ENCODE measurements around the gene GBP4. TPM values are rescaled to one million over a fixed set of nuclear protein-coding genes. Genes with fewer than 3 reads are reported as not detected.

The GBP4 gene
- polyA plus RNA-seq, 3 donors, result 10.3 to 17.4 (median 13.0) TPM

DNA sequence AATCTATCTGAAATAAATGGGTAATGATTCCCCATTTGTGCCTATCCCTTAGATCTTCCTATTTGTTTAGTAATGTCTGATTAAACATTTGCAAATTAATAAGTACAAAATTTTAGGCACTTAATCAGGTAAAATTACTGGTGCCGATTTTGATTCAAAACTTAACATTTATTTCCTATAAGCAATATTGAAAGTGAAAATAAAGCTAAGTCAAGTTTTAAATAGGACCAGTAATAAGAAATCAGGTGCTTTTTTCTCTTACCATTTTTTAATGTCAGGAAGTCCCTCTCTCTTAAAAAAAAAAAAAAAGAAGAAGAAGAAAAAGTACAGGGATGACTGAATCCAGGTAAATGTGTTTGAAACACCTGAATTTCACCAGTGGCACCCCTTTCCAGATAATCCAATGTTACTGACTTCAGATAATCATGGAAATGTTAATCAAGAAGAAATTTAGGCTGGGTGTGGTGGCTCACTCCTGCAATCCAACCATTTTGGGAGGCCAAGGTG, 836 bp upstream of the GBP4 start:
- peaks cover 0 to 12% of the 10 kb centered on the region in 2 donors for H3K27me3 ChIP-seq (ENCODE audit: control insufficient read depth in 2 of 2, insufficient read depth in 2 of 2, low read length in 2 of 2)
- TF ChIP-seq, protein P1, sequence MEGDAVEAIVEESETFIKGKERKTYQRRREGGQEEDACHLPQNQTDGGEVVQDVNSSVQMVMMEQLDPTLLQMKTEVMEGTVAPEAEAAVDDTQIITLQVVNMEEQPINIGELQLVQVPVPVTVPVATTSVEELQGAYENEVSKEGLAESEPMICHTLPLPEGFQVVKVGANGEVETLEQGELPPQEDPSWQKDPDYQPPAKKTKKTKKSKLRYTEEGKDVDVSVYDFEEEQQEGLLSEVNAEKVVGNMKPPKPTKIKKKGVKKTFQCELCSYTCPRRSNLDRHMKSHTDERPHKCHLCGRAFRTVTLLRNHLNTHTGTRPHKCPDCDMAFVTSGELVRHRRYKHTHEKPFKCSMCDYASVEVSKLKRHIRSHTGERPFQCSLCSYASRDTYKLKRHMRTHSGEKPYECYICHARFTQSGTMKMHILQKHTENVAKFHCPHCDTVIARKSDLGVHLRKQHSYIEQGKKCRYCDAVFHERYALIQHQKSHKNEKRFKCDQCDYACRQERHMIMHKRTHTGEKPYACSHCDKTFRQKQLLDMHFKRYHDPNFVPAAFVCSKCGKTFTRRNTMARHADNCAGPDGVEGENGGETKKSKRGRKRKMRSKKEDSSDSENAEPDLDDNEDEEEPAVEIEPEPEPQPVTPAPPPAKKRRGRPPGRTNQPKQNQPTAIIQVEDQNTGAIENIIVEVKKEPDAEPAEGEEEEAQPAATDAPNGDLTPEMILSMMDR (IDR thresholded peaks at IDR 0.05), result no peak
- peak overlapping the region in 1 of 2 donors; percentile 83 for H3K27ac ChIP-seq (ENCODE audit: low read depth in 1 of 2, low read length in 2 of 2)
- H3K36me3 Mint-ChIP-seq, result peaks cover 9 to 26% of the 10 kb centered on the region in 2 donors
- DNase-seq, result peak in 1 of 3 donors; percentile 1
- H3K4me3 Mint-ChIP-seq, result peak overlapping the region; percentile 94 to 100
- intact Hi-C loops (cut with micrococcal nuclease), result loop anchor here in 1 of 2 donors (5.0 kb wide), 1 partner anchor 153 kb away; no protein-coding TSS in a partner anchor
- peaks cover 0 to 9% (median 7%) of the 10 kb centered on the region in 7 donors for H3K9me3 Mint-ChIP-seq
- peaks cover 14 to 30% of the 10 kb centered on the region in 2 donors for H3K4me1 ChIP-seq (ENCODE audit: control insufficient read depth in 1 of 2, insufficient read depth in 2 of 2, low read length in 2 of 2)
- H3K9me3 ChIP-seq (replicated peaks in 1 of 2; ENCODE audit: control insufficient read depth in 1 of 2, insufficient read depth in 1 of 2, low read length in 2 of 2), result peaks cover 0 to 5% of the 10 kb centered on the region in 2 donors
- WGBS (ENCODE audit: insufficient coverage), result no CpG with 5 or more reads among the region's 1 CpG
- H4K20me1 ChIP-seq (ENCODE audit: insufficient read depth, low read length), result no peaks in the 10 kb centered on the region
- peak overlapping the region; percentile 80 for H2AFZ ChIP-seq (ENCODE audit: insufficient read depth, low read depth, low read length, poor library complexity, severe bottlenecking)
- no peak overlapping the region for H3K9ac ChIP-seq (ENCODE audit: insufficient read depth, low read length, poor library complexity, severe bottlenecking)
- peak overlapping the region; percentile 83 to 98 (median 84) for H3K4me3 ChIP-seq (replicated peaks in 1 of 3; ENCODE audit: low read depth in 2 of 3, low read length in 3 of 3)
- H3K4me2 ChIP-seq (replicated peaks; ENCODE audit: extremely low read depth, low read length, poor library complexity, severe bottlenecking), result peak overlapping the region; percentile 72
- peak overlapping the region in 4 of 7 donors; percentile 17 to 93 (median 90) for H3K27ac Mint-ChIP-seq
- H3K27me3 Mint-ChIP-seq (ENCODE audit: low read depth in 3 of 3), result peaks cover 8 to 20% (median 11%) of the 10 kb centered on the region in 3 donors
- no peaks in the 10 kb centered on the region for H3K79me2 ChIP-seq (ENCODE audit: insufficient read depth, low read length)
- H3K36me3 ChIP-seq (replicated peaks in 1 of 2; ENCODE audit: control insufficient read depth in 1 of 2, insufficient read depth in 2 of 2, low read length in 2 of 2), result peaks cover 0 to under 1% of the 10 kb centered on the region in 2 donors
- peaks cover 50% of the 10 kb centered on the region for H3K4me1 Mint-ChIP-seq

GRCh38 chr1:89198081-89198480, 661 bp downstream of the GBP4 start:
- H3K27me3 ChIP-seq (ENCODE audit: control insufficient read depth in 2 of 2, insufficient read depth in 2 of 2, low read length in 2 of 2), result peaks cover 0 to 12% of the 10 kb centered on the region in 2 donors
- Mint-ChIP-seq H3K9me3 (peaks cover 0 to 4% (median 0%) of the 10 kb centered on the region in 7 donors), H3K27ac (peak overlapping the region in 6 of 7 donors; percentile 81 to 93 (median 88)), H3K4me3 (peak overlapping the region; percentile 94 to 100), H3K27me3 (ENCODE audit: low read depth in 3 of 3) (peaks cover 8 to 20% (median 11%) of the 10 kb centered on the region in 3 donors), H3K36me3 (peaks cover 14 to 38% of the 10 kb centered on the region in 2 donors), H3K4me1 (peaks cover 46% of the 10 kb centered on the region)
- H3K27ac ChIP-seq (ENCODE audit: low read depth in 1 of 2, low read length in 2 of 2), result peak overlapping the region; percentile 71 to 83
- H2AFZ ChIP-seq (ENCODE audit: insufficient read depth, low read depth, low read length, poor library complexity, severe bottlenecking), result peak overlapping the region; percentile 80
- no peaks in the 10 kb centered on the region for H3K79me2 ChIP-seq (ENCODE audit: insufficient read depth, low read length)
- H3K36me3 ChIP-seq (replicated peaks in 1 of 2; ENCODE audit: control insufficient read depth in 1 of 2, insufficient read depth in 2 of 2, low read length in 2 of 2), result peaks cover 0 to 16% of the 10 kb centered on the region in 2 donors
- peak overlapping the region; percentile 83 to 98 (median 84) for H3K4me3 ChIP-seq (replicated peaks in 1 of 3; ENCODE audit: low read depth in 2 of 3, low read length in 3 of 3)
- WGBS (ENCODE audit: insufficient coverage), result 0% methylated on average over 8 of the region's 8 CpGs
- intact Hi-C loops (cut with micrococcal nuclease), result loop anchor here in 1 of 2 donors (5.0 kb wide), 1 partner anchor 154 kb away; no protein-coding TSS in a partner anchor
- H3K4me1 ChIP-seq (ENCODE audit: control insufficient read depth in 1 of 2, insufficient read depth in 2 of 2, low read length in 2 of 2), result peaks cover 14 to 30% of the 10 kb centered on the region in 2 donors
- H3K9me3 ChIP-seq (replicated peaks in 1 of 2; ENCODE audit: control insufficient read depth in 1 of 2, insufficient read depth in 1 of 2, low read length in 2 of 2), result no peaks in the 10 kb centered on the region
- H3K9ac ChIP-seq (ENCODE audit: insufficient read depth, low read length, poor library complexity, severe bottlenecking), result peak overlapping the region; percentile 70
- H3K4me2 ChIP-seq (replicated peaks; ENCODE audit: extremely low read depth, low read length, poor library complexity, severe bottlenecking), result peak overlapping the region; percentile 72
- no peaks in the 10 kb centered on the region for H4K20me1 ChIP-seq (ENCODE audit: insufficient read depth, low read length)
- TF ChIP-seq, protein P1 (IDR thresholded peaks at IDR 0.05), result no peak
- no peak for DNase-seq
